HCT116 (cell line): ENCODE data around the gene ENTREP1.

Experiments
- POLR2A ChIP-seq: IDR thresholded peaks from 2 replicates; pipeline ENCODE4 v1.7.0; 2011; ENCODE audit warnings: borderline replicate concordance; ENCODE audit not compliant: insufficient read depth, insufficient read length; ENCODE audit errors: extremely low read depth
- TCF7L2 ChIP-seq: IDR thresholded peaks from 2 replicates; pipeline ENCODE4 v1.7.0; 2011; ENCODE audit warnings: borderline replicate concordance, inconsistent platforms; ENCODE audit not compliant: insufficient read depth, insufficient read length; ENCODE audit errors: extremely low read depth
- TF ChIP-seq, protein P1 (sequence below), 3 experiments: fragments of 200-600 bp in 1 of 3; sonication (generic) in 1 of 3; IDR thresholded peaks in 2 of 3; conservative IDR thresholded peaks in 1 of 3; 2 replicates each; pipeline ENCODE4 v1.5.1; 2012 to 2017; ENCODE audit warnings: low read depth in 2 of 3, low read length in 2 of 3, antibody characterized with exemption in 1 of 3, borderline replicate concordance in 1 of 3, control low read depth in 1 of 3, mild to moderate bottlenecking in 1 of 3, mixed read lengths in 1 of 3, mixed run types in 1 of 3, moderate library complexity in 1 of 3; ENCODE audit not compliant: insufficient read depth in 1 of 3
- TF ChIP-seq, protein P2 (sequence below): IDR thresholded peaks from 2 replicates; pipeline ENCODE4 v1.6.1; 2012

DNA sequence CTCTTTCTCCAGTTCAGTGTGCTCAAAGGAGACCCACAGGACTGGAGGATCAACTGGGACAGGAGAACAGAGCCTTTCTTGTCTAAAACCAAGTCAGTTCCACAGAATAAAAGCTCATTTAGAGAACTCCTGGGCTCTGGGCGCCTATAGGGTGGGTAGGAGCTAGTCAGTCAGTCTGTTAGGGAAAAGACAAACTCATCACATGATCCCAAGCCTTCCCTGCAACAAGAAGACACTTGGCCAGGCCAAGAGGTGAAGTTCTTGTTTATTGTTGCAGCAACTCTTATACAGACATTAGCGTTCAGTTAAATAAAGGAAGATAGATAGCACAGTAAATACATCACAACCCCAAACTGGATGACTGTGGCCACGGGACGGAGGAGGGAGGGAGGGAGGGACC is 102.3 kb downstream of the ENTREP1 start:
- TF ChIP-seq, protein P1, sequence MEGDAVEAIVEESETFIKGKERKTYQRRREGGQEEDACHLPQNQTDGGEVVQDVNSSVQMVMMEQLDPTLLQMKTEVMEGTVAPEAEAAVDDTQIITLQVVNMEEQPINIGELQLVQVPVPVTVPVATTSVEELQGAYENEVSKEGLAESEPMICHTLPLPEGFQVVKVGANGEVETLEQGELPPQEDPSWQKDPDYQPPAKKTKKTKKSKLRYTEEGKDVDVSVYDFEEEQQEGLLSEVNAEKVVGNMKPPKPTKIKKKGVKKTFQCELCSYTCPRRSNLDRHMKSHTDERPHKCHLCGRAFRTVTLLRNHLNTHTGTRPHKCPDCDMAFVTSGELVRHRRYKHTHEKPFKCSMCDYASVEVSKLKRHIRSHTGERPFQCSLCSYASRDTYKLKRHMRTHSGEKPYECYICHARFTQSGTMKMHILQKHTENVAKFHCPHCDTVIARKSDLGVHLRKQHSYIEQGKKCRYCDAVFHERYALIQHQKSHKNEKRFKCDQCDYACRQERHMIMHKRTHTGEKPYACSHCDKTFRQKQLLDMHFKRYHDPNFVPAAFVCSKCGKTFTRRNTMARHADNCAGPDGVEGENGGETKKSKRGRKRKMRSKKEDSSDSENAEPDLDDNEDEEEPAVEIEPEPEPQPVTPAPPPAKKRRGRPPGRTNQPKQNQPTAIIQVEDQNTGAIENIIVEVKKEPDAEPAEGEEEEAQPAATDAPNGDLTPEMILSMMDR (IDR thresholded peaks at IDR 0.05 in 2 of 3, conservative IDR thresholded peaks at IDR 0.05 in 1 of 3; ENCODE audit: borderline replicate concordance in 1 of 3, insufficient read depth in 1 of 3, low read depth in 2 of 3, low read length in 2 of 3): no peak
- TF ChIP-seq TCF7L2 (no peak), POLR2A (no peak)
- TF ChIP-seq, protein P2, sequence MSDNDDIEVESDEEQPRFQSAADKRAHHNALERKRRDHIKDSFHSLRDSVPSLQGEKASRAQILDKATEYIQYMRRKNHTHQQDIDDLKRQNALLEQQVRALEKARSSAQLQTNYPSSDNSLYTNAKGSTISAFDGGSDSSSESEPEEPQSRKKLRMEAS: no peak
